Stomach (tissue), 4 donors: Measurements from ENCODE around the gene RESF1.

ENCODE experiments used
- POLR2AphosphoS5 ChIP-seq, 3 donors: sonication (generic); formaldehyde crosslinking; IDR thresholded peaks; one replicate each; pipeline ENCODE4 v1.6.1; 2016; ENCODE audit warnings: antibody characterized with exemption in 3 of 3
- TF ChIP-seq, protein P1 (sequence below), 7 experiments: fragments of 450-650 bp in 4 of 7; fragments of 200-600 bp in 3 of 7; sonication (generic) in 3 of 7; IDR thresholded peaks; one replicate each; pipeline ENCODE4 v1.5.1; 2016 to 2019; ENCODE audit warnings: antibody characterized with exemption in 7 of 7, control low read depth in 2 of 7, mild to moderate bottlenecking in 1 of 7

DNA sequence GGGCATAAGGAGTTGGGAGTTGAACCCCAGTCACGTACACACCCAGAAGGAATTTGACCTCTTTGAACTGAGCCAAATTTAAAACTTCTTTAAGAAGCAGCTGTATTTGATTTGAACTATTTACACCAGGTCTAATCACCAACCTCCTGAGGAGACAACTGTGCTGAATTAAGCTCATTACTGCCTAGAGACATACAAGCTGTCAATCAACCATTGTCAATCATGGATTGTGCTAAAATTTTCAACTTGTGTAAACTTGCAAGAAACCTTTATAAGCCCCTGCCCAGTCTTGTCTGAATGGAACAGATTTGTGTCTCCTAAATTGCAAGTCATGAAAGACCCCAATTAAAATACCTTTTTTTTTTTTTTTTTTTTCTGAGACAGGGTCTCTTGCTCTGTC is 44.3 kb upstream of the RESF1 start:
- TF ChIP-seq, protein P1, sequence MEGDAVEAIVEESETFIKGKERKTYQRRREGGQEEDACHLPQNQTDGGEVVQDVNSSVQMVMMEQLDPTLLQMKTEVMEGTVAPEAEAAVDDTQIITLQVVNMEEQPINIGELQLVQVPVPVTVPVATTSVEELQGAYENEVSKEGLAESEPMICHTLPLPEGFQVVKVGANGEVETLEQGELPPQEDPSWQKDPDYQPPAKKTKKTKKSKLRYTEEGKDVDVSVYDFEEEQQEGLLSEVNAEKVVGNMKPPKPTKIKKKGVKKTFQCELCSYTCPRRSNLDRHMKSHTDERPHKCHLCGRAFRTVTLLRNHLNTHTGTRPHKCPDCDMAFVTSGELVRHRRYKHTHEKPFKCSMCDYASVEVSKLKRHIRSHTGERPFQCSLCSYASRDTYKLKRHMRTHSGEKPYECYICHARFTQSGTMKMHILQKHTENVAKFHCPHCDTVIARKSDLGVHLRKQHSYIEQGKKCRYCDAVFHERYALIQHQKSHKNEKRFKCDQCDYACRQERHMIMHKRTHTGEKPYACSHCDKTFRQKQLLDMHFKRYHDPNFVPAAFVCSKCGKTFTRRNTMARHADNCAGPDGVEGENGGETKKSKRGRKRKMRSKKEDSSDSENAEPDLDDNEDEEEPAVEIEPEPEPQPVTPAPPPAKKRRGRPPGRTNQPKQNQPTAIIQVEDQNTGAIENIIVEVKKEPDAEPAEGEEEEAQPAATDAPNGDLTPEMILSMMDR (IDR thresholded peaks at IDR 0.05), result no peak
- no peak for TF ChIP-seq POLR2AphosphoS5 (IDR thresholded peaks at IDR 0.05)
